ENCODE data around the gene CYREN.

Gene CYREN

GRCh38 chr7:135161669-135162068, 8.8 kb downstream of the CYREN start:
- DNase-seq (ENCODE audit: low spot score) (no peak), ATAC-seq (ENCODE audit: low read depth) (no peak)
- no peak for TF ChIP-seq CTCF (IDR thresholded peaks at IDR 0.05; ENCODE audit: poor library complexity, severe bottlenecking)
- Histone ChIP-seq H3K36me3 (ENCODE audit: low read depth) (peaks cover 15% of the 10 kb centered on the region), H3K27ac (ENCODE audit: poor library complexity, severe bottlenecking) (no peak overlapping the region), H3K27me3 (ENCODE audit: insufficient read depth, poor library complexity, severe bottlenecking) (no peaks in the 10 kb centered on the region), H3K4me1 (ENCODE audit: insufficient read depth, poor library complexity, severe bottlenecking) (peaks cover 13% of the 10 kb centered on the region), H3K9me3 (ENCODE audit: severe bottlenecking) (peaks cover 2% of the 10 kb centered on the region), H3K4me3 (ENCODE audit: severe bottlenecking) (no peak overlapping the region)

- H3K27ac ChIP-seq (ENCODE audit: poor library complexity, severe bottlenecking) = no peak overlapping the region
- no peak for TF ChIP-seq CTCF (IDR thresholded peaks at IDR 0.05; ENCODE audit: poor library complexity, severe bottlenecking)
- DNase-seq (ENCODE audit: low spot score) (no peak), ATAC-seq (ENCODE audit: low read depth) (no peak)
- peaks cover 2% of the 10 kb centered on the region for H3K9me3 ChIP-seq (ENCODE audit: severe bottlenecking)
- peaks cover 13% of the 10 kb centered on the region for H3K4me1 ChIP-seq (ENCODE audit: insufficient read depth, poor library complexity, severe bottlenecking)
- no peaks in the 10 kb centered on the region for H3K27me3 ChIP-seq (ENCODE audit: insufficient read depth, poor library complexity, severe bottlenecking)
- no peak overlapping the region for H3K4me3 ChIP-seq (ENCODE audit: severe bottlenecking)
- peaks cover 9% of the 10 kb centered on the region for H3K36me3 ChIP-seq (ENCODE audit: low read depth)
Measured at GRCh38 chr7:135160858-135161653, 9.5 kb downstream of the CYREN start.

GRCh38 chr7:135160098-135160857, 10.2 kb downstream of the CYREN start:
- TF ChIP-seq CTCF (IDR thresholded peaks at IDR 0.05; ENCODE audit: poor library complexity, severe bottlenecking) = no peak
- no peak overlapping the region for H3K27ac ChIP-seq (ENCODE audit: poor library complexity, severe bottlenecking)
- H3K27me3 ChIP-seq (ENCODE audit: insufficient read depth, poor library complexity, severe bottlenecking) = no peaks in the 10 kb centered on the region
- DNase-seq (ENCODE audit: low spot score) (no peak), ATAC-seq (ENCODE audit: low read depth) (no peak)
- peaks cover 13% of the 10 kb centered on the region for H3K4me1 ChIP-seq (ENCODE audit: insufficient read depth, poor library complexity, severe bottlenecking)
- H3K9me3 ChIP-seq (ENCODE audit: severe bottlenecking) = peaks cover 2% of the 10 kb centered on the region
- peaks cover 5% of the 10 kb centered on the region; the same call in 1 of the 2 replicates for H3K36me3 ChIP-seq (ENCODE audit: low read depth)
- H3K4me3 ChIP-seq (ENCODE audit: severe bottlenecking) = no peak overlapping the region

GRCh38 chr7:135159359-135160085, 11.0 kb downstream of the CYREN start:
- H3K4me1 ChIP-seq (ENCODE audit: insufficient read depth, poor library complexity, severe bottlenecking) = peaks cover 13% of the 10 kb centered on the region
- no peak for DNase-seq (ENCODE audit: low spot score)
- H3K36me3 ChIP-seq (ENCODE audit: low read depth) = 0 out of 2 replicates have a peak, but pooled peaks cover 5% of the 10 kb centered on the region
- no peak for ATAC-seq (ENCODE audit: low read depth)
- TF ChIP-seq CTCF (IDR thresholded peaks at IDR 0.05; ENCODE audit: poor library complexity, severe bottlenecking) = no peak
- no peak overlapping the region for H3K27ac ChIP-seq (ENCODE audit: poor library complexity, severe bottlenecking)
- no peaks in the 10 kb centered on the region for H3K27me3 ChIP-seq (ENCODE audit: insufficient read depth, poor library complexity, severe bottlenecking)
- peaks cover 2% of the 10 kb centered on the region for H3K9me3 ChIP-seq (ENCODE audit: severe bottlenecking)
- H3K4me3 ChIP-seq (ENCODE audit: severe bottlenecking) = no peak overlapping the region

Measured in RWPE2 (cell line).